H1 (cell line): ENCODE data around the gene SETD1B. TPM values are rescaled to one million over a fixed set of nuclear protein-coding genes. Genes with fewer than 3 reads are reported as not detected.
A peak's percentile ranks its signal among the peaks of the same experiment; 100 is the strongest.

Experiments used
- CTCF ChIA-PET: fragments of 300-600 bp; sonication (Branson Sonifier 250); formaldehyde crosslinking; loops from one replicate; lab custom pipeline; 2021; ENCODE audit not compliant: partially characterized antibody; lab: Charles Lee
- POLR2A ChIA-PET: fragments of 300-600 bp; sonication (Branson Sonifier 250); formaldehyde crosslinking; loops from one replicate; lab custom pipeline; 2021; ENCODE audit warnings: inconsistent platforms; ENCODE audit not compliant: partially characterized antibody; lab: Charles Lee
- DNase-seq, 2 experiments: peaks; one replicate each; pipeline versions ENCODE4 v3.0.0 to v3.0.0-alpha.2; 2010 to 2022; ENCODE audit warnings: low spot score in 2 of 2, low read depth in 1 of 2, mixed read lengths in 1 of 2
- FAIRE-seq: peaks from 2 replicates; lab custom pipeline; 2011; peaks lifted over from hg19 to GRCh38; lab: Jason Lieb, UNC
- H2AFZ ChIP-seq: 2 replicates; pipeline ENCODE4 v1.8.1; 2012; ENCODE audit warnings: low read length, inconsistent platforms
- H2AK5ac ChIP-seq: 2 replicates; pipeline ENCODE4 v1.6.1; 2013; ENCODE audit warnings: low read depth, low read length
- H2BK120ac ChIP-seq: replicated peaks from 2 replicates; pipeline ENCODE3; 2013; ENCODE audit warnings: low read depth, low read length, inconsistent platforms
- H2BK12ac ChIP-seq: 2 replicates; pipeline ENCODE4 v1.6.1; 2013; ENCODE audit warnings: low read depth, low read length
- H2BK15ac ChIP-seq: 2 replicates; pipeline ENCODE4 v1.6.1; 2013; ENCODE audit warnings: low read length
- H2BK20ac ChIP-seq: 2 replicates; pipeline ENCODE4 v1.6.1; 2013; ENCODE audit warnings: low read length
- H2BK5ac ChIP-seq: 2 replicates; pipeline ENCODE4 v1.6.1; 2013; ENCODE audit warnings: low read depth, low read length
- H3K14ac ChIP-seq: 2 replicates; pipeline ENCODE4 v1.6.1; 2013; ENCODE audit warnings: inconsistent platforms; ENCODE audit not compliant: insufficient read length
- H3K18ac ChIP-seq: 2 replicates; pipeline ENCODE4 v1.6.1; 2013; ENCODE audit warnings: low read length; ENCODE audit errors: extremely low read depth
- H3K23ac ChIP-seq: 2 replicates; pipeline ENCODE4 v1.6.1; 2013; ENCODE audit warnings: inconsistent platforms; ENCODE audit not compliant: insufficient read length
- H3K23me2 ChIP-seq: 2 replicates; pipeline ENCODE4 v1.6.1; 2013; ENCODE audit warnings: low read depth, low read length
- H3K27ac ChIP-seq: 2 replicates; pipeline ENCODE4 v1.6.1; 2011; ENCODE audit warnings: low read depth, low read length, inconsistent platforms
- H3K27me3 ChIP-seq, 4 experiments: replicated peaks in 1 of 4; 1 replicate in 1 of 4; 2 replicates in 3 of 4; pipeline versions ENCODE4 v1.6.1 to v1.8.1; 2011 to 2013; ENCODE audit warnings: low read length in 3 of 4, mild to moderate bottlenecking in 3 of 4, inconsistent platforms in 2 of 4, mixed read lengths in 2 of 4, moderate library complexity in 1 of 4; ENCODE audit not compliant: control insufficient read depth in 3 of 4, insufficient read depth in 3 of 4; ENCODE audit errors: extremely low read depth in 1 of 4
- H3K36me3 ChIP-seq, 4 experiments: 2 replicates each; pipeline versions ENCODE4 v1.6.1 to v1.8.1; 2011 to 2013; ENCODE audit warnings: mild to moderate bottlenecking in 4 of 4, low read length in 3 of 4, moderate library complexity in 2 of 4, control low read depth in 1 of 4, inconsistent platforms in 1 of 4; ENCODE audit not compliant: insufficient read depth in 4 of 4, control insufficient read depth in 2 of 4
- H3K4ac ChIP-seq: replicated peaks from 2 replicates; pipeline ENCODE3; 2013; ENCODE audit warnings: low read length, low read depth, mixed read lengths, inconsistent platforms; ENCODE audit not compliant: insufficient read length
- H3K4me1 ChIP-seq, 4 experiments: replicated peaks in 1 of 4; 1 replicate in 1 of 4; 2 replicates in 3 of 4; pipeline versions ENCODE4 v1.6.1 to v1.8.1; 2011 to 2013; ENCODE audit warnings: low read length in 3 of 4, inconsistent platforms in 2 of 4, mixed read lengths in 1 of 4; ENCODE audit not compliant: insufficient read depth in 4 of 4, control insufficient read depth in 3 of 4
- H3K4me2 ChIP-seq, 2 experiments: 2 replicates each; pipeline versions ENCODE4 v1.6.1 to v1.8.1; 2011 to 2013; ENCODE audit warnings: low read depth in 2 of 2, low read length in 2 of 2, control low read depth in 1 of 2, inconsistent platforms in 1 of 2, mild to moderate bottlenecking in 1 of 2; ENCODE audit not compliant: insufficient read depth in 1 of 2
- H3K4me3 ChIP-seq, 4 experiments: fragments of 200-600, 300-600 bp in 1 of 4; sonication (generic), shearing (Covaris generic), sonication (Bioruptor Twin) in 1 of 4; 2 replicates each; pipeline versions ENCODE4 v1.5.1 to v1.8.1; 2011 to 2016; ENCODE audit warnings: low read length in 4 of 4, low read depth in 3 of 4, control low read depth in 2 of 4, inconsistent platforms in 2 of 4, mild to moderate bottlenecking in 2 of 4, mixed read lengths in 1 of 4, moderate library complexity in 1 of 4; ENCODE audit not compliant: insufficient read depth in 2 of 4; ENCODE audit errors: extremely low read depth in 1 of 4
- H3K56ac ChIP-seq: replicated peaks from 2 replicates; pipeline ENCODE3; 2013; ENCODE audit warnings: low read depth, mild to moderate bottlenecking, mixed read lengths, low read length, inconsistent platforms; ENCODE audit not compliant: insufficient read length
- H3K79me1 ChIP-seq: 2 replicates; pipeline ENCODE4 v1.6.1; 2013; ENCODE audit warnings: low read depth, low read length, control low read depth
- H3K79me2 ChIP-seq, 2 experiments: 2 replicates each; pipeline versions ENCODE4 v1.6.1 to v1.8.1; 2012 to 2013; ENCODE audit warnings: low read length in 2 of 2, mild to moderate bottlenecking in 2 of 2, inconsistent platforms in 1 of 2; ENCODE audit not compliant: insufficient read depth in 2 of 2, control insufficient read depth in 1 of 2
- H3K9ac ChIP-seq, 4 experiments: replicated peaks in 1 of 4; 1 replicate in 1 of 4; 2 replicates in 3 of 4; pipeline versions ENCODE4 v1.6.1 to v1.8.1; 2011 to 2013; ENCODE audit warnings: low read depth in 3 of 4, low read length in 3 of 4, control low read depth in 2 of 4, mild to moderate bottlenecking in 2 of 4, moderate library complexity in 2 of 4, inconsistent platforms in 1 of 4; ENCODE audit errors: extremely low read depth in 1 of 4
- H3K9me3 ChIP-seq, 2 experiments: 2 replicates each; pipeline versions ENCODE4 v1.6.1 to v1.8.1; 2012 to 2013; ENCODE audit warnings: mild to moderate bottlenecking in 2 of 2, moderate library complexity in 2 of 2, control low read depth in 1 of 2, inconsistent platforms in 1 of 2, low read depth in 1 of 2, low read length in 1 of 2, mixed read lengths in 1 of 2; ENCODE audit not compliant: insufficient read depth in 2 of 2
- H4K20me1 ChIP-seq, 2 experiments: replicated peaks in 1 of 2; 2 replicates each; pipeline versions ENCODE3 to v1.8.1; 2011 to 2013; ENCODE audit warnings: inconsistent platforms in 2 of 2, low read length in 2 of 2, mild to moderate bottlenecking in 1 of 2; ENCODE audit not compliant: insufficient read depth in 2 of 2, control insufficient read depth in 1 of 2
- H4K5ac ChIP-seq: 2 replicates; pipeline ENCODE4 v1.6.1; 2013; ENCODE audit warnings: low read length, low read depth, mixed read lengths, inconsistent platforms; ENCODE audit not compliant: insufficient read length
- H4K8ac ChIP-seq: 2 replicates; pipeline ENCODE4 v1.8.0; 2013; ENCODE audit warnings: mild to moderate bottlenecking, moderate library complexity, low read length, inconsistent platforms; ENCODE audit not compliant: insufficient read depth; ENCODE audit errors: extremely low read depth
- H4K91ac ChIP-seq: replicated peaks from 2 replicates; pipeline ENCODE3; 2013; ENCODE audit warnings: low read length, mixed read lengths, inconsistent platforms; ENCODE audit not compliant: insufficient read length
- CEBPB ChIP-seq: IDR thresholded peaks from 2 replicates; pipeline ENCODE4 v1.6.1; 2012; ENCODE audit warnings: low read depth, low read length
- EZH2 ChIP-seq: fragments of 200-600 bp; sonication (generic); IDR thresholded peaks from 2 replicates; pipeline ENCODE4 v1.7.1; 2012; ENCODE audit warnings: low read depth, mild to moderate bottlenecking, moderate library complexity, low read length, inconsistent platforms; ENCODE audit not compliant: severe bottlenecking
- GTF2F1 ChIP-seq: IDR thresholded peaks from 2 replicates; pipeline ENCODE4 v1.6.1; 2012; ENCODE audit warnings: low read depth, low read length, improper control_type of control experiment, borderline replicate concordance
- TAF7 ChIP-seq: optimal IDR thresholded peaks from 2 replicates; pipeline ENCODE3; 2011; ENCODE audit warnings: low read depth, mild to moderate bottlenecking, inconsistent platforms, low read length, moderate library complexity, borderline replicate concordance
- WGBS, 2 experiments: shearing (Covaris generic) in 1 of 2; methylation state at CpG; one replicate each; pipeline versions ENCODE4 v1.1.6 to v1.1.7; 2013 to 2015; ENCODE audit warnings: low lambda C conversion rate in 2 of 2, mixed read lengths in 2 of 2, inconsistent platforms in 1 of 2, low coverage in 1 of 2, missing lambda C conversion rate in 1 of 2; ENCODE audit not compliant: insufficient replicate concordance in 2 of 2, insufficient coverage in 1 of 2, insufficient read length in 1 of 2; ENCODE audit errors: extremely low coverage in 1 of 2, missing lambda C conversion rate in 1 of 2; 5-methylcytosine and 5-hydroxymethylcytosine counted together
- polyA plus RNA-seq, 7 experiments: library from polyadenylated mRNA; depleted of rRNA in 3 of 7; stranded (reverse) in 5 of 7; unstranded in 2 of 7; fragments of >200 nt in 5 of 7; fragments of 200-250 nt in 2 of 7; gene quantifications; 1 replicate in 5 of 7; 2 replicates in 1 of 7; 4 replicates in 1 of 7; pipeline versions ENCODE4 v1.2.1 to v1.2.3, GENCODE V29; 2011 to 2013; ENCODE audit warnings: missing spikeins in 2 of 7, mixed read lengths in 2 of 7
- total RNA-seq: library from RNA; stranded (reverse); fragmentation: NEBNext Ultra II Directional; extraction: Animal tissue kit (Norgen Biotek cat#: 25700); gene quantifications from 2 replicates; pipeline ENCODE4 v1.2.1, GENCODE V29; 2021

The SETD1B gene
- total and polyA plus RNA-seq, 2 of the 8 experiments (the other 6 are each of a cell fraction or from before 2014, with no cell fraction given), result 1.3 to 17.7 TPM

DNA sequence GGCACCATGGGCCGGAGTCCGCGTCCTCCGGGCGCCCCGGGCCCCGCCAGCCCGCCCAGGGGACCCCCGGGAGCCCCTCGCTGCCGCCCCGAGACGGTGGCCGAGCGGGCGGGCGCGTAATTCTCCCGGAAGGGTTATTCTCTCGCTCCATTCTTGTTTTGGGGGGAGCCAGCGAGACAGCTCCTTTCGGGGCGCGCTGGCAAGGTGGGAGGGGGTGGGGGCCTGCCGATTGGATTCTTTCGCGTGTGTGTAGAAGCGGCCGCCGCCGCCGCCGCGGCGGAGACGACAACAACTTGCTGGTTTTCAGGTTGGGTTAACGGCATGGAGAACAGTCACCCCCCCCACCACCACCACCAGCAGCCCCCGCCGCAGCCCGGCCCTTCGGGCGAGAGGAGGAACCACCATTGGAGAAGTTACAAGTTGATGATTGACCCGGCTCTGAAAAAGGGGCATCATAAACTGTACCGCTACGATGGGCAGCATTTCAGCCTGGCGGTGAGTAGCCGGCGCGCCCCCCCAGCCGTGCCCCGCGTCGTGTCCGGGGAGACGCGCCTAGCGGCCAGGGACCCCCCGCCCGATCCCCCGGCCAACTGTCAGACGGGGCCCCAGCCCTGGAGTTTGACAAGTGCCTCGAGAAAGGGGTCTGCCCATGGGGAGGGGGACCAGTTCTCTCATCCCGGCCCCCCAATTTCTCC is 755 bp downstream of the SETD1B start:
- ChIA-PET CTCF (interaction anchor here (0.6 to 12.0 kb wide), 5 partner anchors 9 to 1473 kb away, joined by 3 to 363 read pairs (median 3); partner anchors contain the start of genes RHOF and TMEM120B), POLR2A (interaction anchor here (0.6 to 34.9 kb wide), 10 partner anchors 5 to 113 kb away, joined by 3 to 958 read pairs (median 27); partner anchors contain the start of genes PSMD9, RHOF and SETD1B)
- Histone ChIP-seq H2BK12ac (no peak overlapping the region), H4K20me1 (peaks cover 2 to 4% of the 10 kb centered on the region in 2 experiments), H3K27ac (no peak overlapping the region), H3K4me2 (peak overlapping the region; percentile 92 to 98), H2BK5ac (no peak overlapping the region), H4K8ac (peak overlapping the region; percentile 59), H3K23ac (no peak overlapping the region), H3K4me1 (peaks cover 3 to 17% (median 10%) of the 10 kb centered on the region in 4 experiments), H3K23me2 (peaks cover 28% of the 10 kb centered on the region), H3K4ac (no peak overlapping the region), H3K79me1 (peaks cover 11% of the 10 kb centered on the region), H2AFZ (no peak overlapping the region), H3K18ac (peak overlapping the region; percentile 48), H2AK5ac (no peak overlapping the region), H3K36me3 (peaks cover 0 to 17% (median 6%) of the 10 kb centered on the region in 4 experiments; a peak in 3 of 8 replicates), H3K79me2 (peaks cover 0 to 39% of the 10 kb centered on the region in 2 experiments; a peak in 2 of 4 replicates), H3K4me3 (peak overlapping the region; percentile 62 to 87 (median 66)), H3K9me3 (no peaks in the 10 kb centered on the region), H2BK120ac (no peak overlapping the region), H3K56ac (no peak overlapping the region), H4K5ac (no peak overlapping the region), H4K91ac (no peak overlapping the region), H2BK15ac (no peak overlapping the region), H3K27me3 (no peaks in the 10 kb centered on the region), H3K14ac (no peak overlapping the region), H3K9ac (peak overlapping the region in 3 of 4 experiments; percentile 1 to 89 (median 46); a peak in 2 of 7 replicates), H2BK20ac (no peak overlapping the region)
- no peak for TF ChIP-seq CEBPB
- TF ChIP-seq GTF2F1, result no peak
- no peak for TF ChIP-seq TAF7
- no peak for TF ChIP-seq EZH2
- WGBS, 2 experiments, result 1% methylated on average over 23 of the region's 63 CpGs; no CpG with 5 or more reads in 1 of the 2 experiments
- FAIRE-seq, result no peak
- DNase-seq, result no peak
